PC-9 (cell line): ENCODE data around the gene HNRNPC.

Source experiments
- CTCF ChIP-seq: fragments of 200-600 bp; sonication (generic); conservative IDR thresholded peaks from 2 replicates; pipeline ENCODE4 v1.6.1; 2017; ENCODE audit warnings: mixed run types, antibody characterized with exemption, mild to moderate bottlenecking, moderate library complexity
- EZH2 ChIP-seq: fragments of 200-600 bp; sonication (generic); IDR thresholded peaks from 2 replicates; pipeline ENCODE4 v1.8.0; 2017; ENCODE audit warnings: antibody characterized with exemption, low read depth

- TF ChIP-seq CTCF: no peak
- TF ChIP-seq EZH2: no peak
Observed at GRCh38 chr14:21227150-21227549, 42.1 kb downstream of the HNRNPC start.
